Astrocyte (in vitro differentiated cells and primary cell): Measurements from ENCODE around the gene SPX. TPM values are rescaled to one million over a fixed set of nuclear protein-coding genes. Genes with fewer than 3 reads are reported as not detected.

Source experiments
- DNase-seq: peaks from one replicate; pipeline ENCODE4 v3.0.0-alpha.2; 2010; ENCODE audit warnings: low read depth
- FAIRE-seq: peaks from 2 replicates; lab custom pipeline; 2011; peaks lifted over from hg19 to GRCh38; lab: Jason Lieb, UNC
- H2AFZ ChIP-seq: 2 replicates; pipeline ENCODE4 v1.6.0; 2012; ENCODE audit warnings: low read depth, low read length, inconsistent platforms
- H3K27ac ChIP-seq: 2 replicates; pipeline ENCODE4 v1.5.1; 2011; ENCODE audit warnings: low read depth, low read length, inconsistent platforms
- H3K27me3 ChIP-seq: 2 replicates; pipeline ENCODE4 v1.6.0; 2011; ENCODE audit warnings: low read length, inconsistent platforms; ENCODE audit not compliant: insufficient read depth
- H3K36me3 ChIP-seq: 2 replicates; pipeline ENCODE4 v1.5.1; 2011; ENCODE audit warnings: low read length, inconsistent platforms; ENCODE audit not compliant: insufficient read depth
- H3K4me1 ChIP-seq: 2 replicates; pipeline ENCODE4 v1.5.1; 2011; ENCODE audit warnings: low read length, inconsistent platforms; ENCODE audit not compliant: insufficient read depth
- H3K4me2 ChIP-seq: 2 replicates; pipeline ENCODE4 v1.6.0; 2012; ENCODE audit warnings: low read length, inconsistent platforms
- H3K4me3 ChIP-seq: 2 replicates; pipeline ENCODE4 v1.5.1; 2011; ENCODE audit warnings: low read depth, mild to moderate bottlenecking, low read length, inconsistent platforms; ENCODE audit not compliant: insufficient read depth
- H3K79me2 ChIP-seq: 2 replicates; pipeline ENCODE4 v1.6.0; 2012; ENCODE audit warnings: mild to moderate bottlenecking, low read length, inconsistent platforms; ENCODE audit not compliant: insufficient read depth
- H3K9ac ChIP-seq: 2 replicates; pipeline ENCODE4 v1.6.0; 2012; ENCODE audit warnings: mild to moderate bottlenecking, low read length, inconsistent platforms
- H3K9me3 ChIP-seq: 2 replicates; pipeline ENCODE4 v1.5.1; 2012; ENCODE audit warnings: low read depth, mild to moderate bottlenecking, low read length, inconsistent platforms; ENCODE audit not compliant: insufficient read depth
- H4K20me1 ChIP-seq: 2 replicates; pipeline ENCODE4 v1.6.0; 2012; ENCODE audit warnings: low read length, inconsistent platforms; ENCODE audit not compliant: insufficient read depth
- H3K27ac Mint-ChIP-seq: one replicate; pipeline ENCODE4 v1.8.0; 2021; ENCODE audit warnings: mild to moderate bottlenecking, mixed read lengths; ENCODE audit not compliant: unreplicated experiment
- H3K27me3 Mint-ChIP-seq: one replicate; pipeline ENCODE4 v1.8.0; 2021; ENCODE audit warnings: low read depth, mixed read lengths; ENCODE audit not compliant: unreplicated experiment
- H3K36me3 Mint-ChIP-seq: one replicate; pipeline ENCODE4 v1.8.0; 2021; ENCODE audit warnings: low read depth, mixed read lengths; ENCODE audit not compliant: unreplicated experiment
- H3K4me1 Mint-ChIP-seq: one replicate; pipeline ENCODE4 v1.8.0; 2021; ENCODE audit warnings: low read depth, mixed read lengths; ENCODE audit not compliant: unreplicated experiment
- H3K4me3 Mint-ChIP-seq: one replicate; pipeline ENCODE4 v1.8.0; 2021; ENCODE audit warnings: mild to moderate bottlenecking, moderate library complexity, mixed read lengths; ENCODE audit not compliant: unreplicated experiment
- H3K9me3 Mint-ChIP-seq: one replicate; pipeline ENCODE4 v1.8.0; 2021; ENCODE audit warnings: mild to moderate bottlenecking, mixed read lengths; ENCODE audit not compliant: unreplicated experiment
- EZH2 ChIP-seq: IDR thresholded peaks from 2 replicates; pipeline ENCODE4 v1.6.1; 2012; ENCODE audit warnings: mild to moderate bottlenecking, low read length, inconsistent platforms; ENCODE audit not compliant: insufficient read depth
- total RNA-seq: library from RNA; stranded (reverse); gene quantifications from 2 replicates; pipeline ENCODE4 v1.2.1, GENCODE V29; 2021
- TF ChIP-seq, protein P1 (sequence below): IDR thresholded peaks from 2 replicates; pipeline ENCODE4 v1.5.1; 2011; ENCODE audit warnings: low read depth, mild to moderate bottlenecking, inconsistent platforms, low read length, moderate library complexity; ENCODE audit not compliant: insufficient read depth

Gene SPX
- total RNA-seq, 1 donor from 2014 or later, result 26.1 TPM

DNA sequence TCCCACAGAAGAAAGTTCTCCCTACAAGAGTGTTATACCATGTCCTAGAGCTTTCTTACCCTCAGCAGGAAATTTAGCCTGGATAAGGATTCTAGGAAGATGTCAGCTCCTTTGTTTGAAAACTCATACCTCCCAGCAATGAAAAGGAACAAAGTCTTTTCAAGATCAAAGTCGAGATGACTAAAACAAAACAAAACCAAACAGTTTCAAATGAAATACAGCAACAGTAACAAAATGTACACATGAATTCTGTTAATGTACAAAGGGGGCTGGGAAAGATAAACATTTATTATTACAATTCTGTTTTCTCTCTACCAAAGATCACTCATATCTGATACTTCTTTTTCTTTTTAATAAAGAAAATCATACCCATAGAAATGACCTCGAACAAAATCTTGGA lies 36.8 kb downstream of the SPX start:
- Mint-ChIP-seq H3K36me3 (no peaks in the 10 kb centered on the region), H3K27me3 (no peaks in the 10 kb centered on the region), H3K4me3 (no peak overlapping the region), H3K9me3 (no peaks in the 10 kb centered on the region), H3K4me1 (no peaks in the 10 kb centered on the region), H3K27ac (no peak overlapping the region)
- no peak overlapping the region for H3K27ac ChIP-seq
- H2AFZ ChIP-seq, result no peak overlapping the region
- H3K4me1 ChIP-seq, result no peaks in the 10 kb centered on the region
- H3K4me2 ChIP-seq, result no peak overlapping the region
- no peaks in the 10 kb centered on the region for H4K20me1 ChIP-seq
- no peak for FAIRE-seq
- H3K9ac ChIP-seq, result no peak overlapping the region
- TF ChIP-seq EZH2, result no peak
- TF ChIP-seq, protein P1, sequence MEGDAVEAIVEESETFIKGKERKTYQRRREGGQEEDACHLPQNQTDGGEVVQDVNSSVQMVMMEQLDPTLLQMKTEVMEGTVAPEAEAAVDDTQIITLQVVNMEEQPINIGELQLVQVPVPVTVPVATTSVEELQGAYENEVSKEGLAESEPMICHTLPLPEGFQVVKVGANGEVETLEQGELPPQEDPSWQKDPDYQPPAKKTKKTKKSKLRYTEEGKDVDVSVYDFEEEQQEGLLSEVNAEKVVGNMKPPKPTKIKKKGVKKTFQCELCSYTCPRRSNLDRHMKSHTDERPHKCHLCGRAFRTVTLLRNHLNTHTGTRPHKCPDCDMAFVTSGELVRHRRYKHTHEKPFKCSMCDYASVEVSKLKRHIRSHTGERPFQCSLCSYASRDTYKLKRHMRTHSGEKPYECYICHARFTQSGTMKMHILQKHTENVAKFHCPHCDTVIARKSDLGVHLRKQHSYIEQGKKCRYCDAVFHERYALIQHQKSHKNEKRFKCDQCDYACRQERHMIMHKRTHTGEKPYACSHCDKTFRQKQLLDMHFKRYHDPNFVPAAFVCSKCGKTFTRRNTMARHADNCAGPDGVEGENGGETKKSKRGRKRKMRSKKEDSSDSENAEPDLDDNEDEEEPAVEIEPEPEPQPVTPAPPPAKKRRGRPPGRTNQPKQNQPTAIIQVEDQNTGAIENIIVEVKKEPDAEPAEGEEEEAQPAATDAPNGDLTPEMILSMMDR, result no peak
- H3K4me3 ChIP-seq, result no peak overlapping the region
- DNase-seq, result no peak
- H3K79me2 ChIP-seq, result no peaks in the 10 kb centered on the region
- no peaks in the 10 kb centered on the region for H3K9me3 ChIP-seq
- H3K36me3 ChIP-seq, result no peaks in the 10 kb centered on the region
- no peaks in the 10 kb centered on the region for H3K27me3 ChIP-seq

DNA sequence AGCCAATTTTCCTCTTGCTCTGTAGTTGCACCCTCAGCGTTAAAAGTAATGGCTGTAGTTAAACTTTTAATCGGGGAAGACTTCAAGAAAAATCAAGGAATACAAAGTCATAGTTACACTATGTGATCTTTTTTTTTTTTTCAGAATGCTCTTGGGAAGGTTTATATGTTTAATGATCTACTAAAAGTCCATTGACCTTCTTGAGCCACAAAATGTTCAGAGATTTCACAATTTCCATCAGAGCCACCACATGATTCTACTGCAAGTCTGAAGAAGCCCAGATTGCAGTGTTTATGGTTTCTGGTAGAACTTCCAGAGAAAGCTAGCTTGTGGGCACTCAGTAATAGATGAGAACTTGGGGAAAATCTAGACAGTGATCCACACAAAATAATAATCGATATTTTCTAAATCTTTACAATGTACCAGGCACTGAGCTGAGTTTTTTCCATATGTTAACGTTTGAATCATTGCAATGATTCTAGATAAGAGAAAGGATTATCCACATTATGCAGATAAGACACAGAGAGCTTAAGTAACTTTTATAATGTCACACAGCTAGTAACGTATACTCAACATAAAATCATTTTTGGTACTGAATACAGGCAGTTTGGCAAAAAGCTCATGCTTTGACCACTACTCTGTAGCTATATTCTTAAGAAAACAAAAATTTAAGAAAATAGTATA lies 40.3 kb downstream of the SPX start:
- H3K27me3 Mint-ChIP-seq, result no peaks in the 10 kb centered on the region
- H4K20me1 ChIP-seq, result no peaks in the 10 kb centered on the region
- H3K79me2 ChIP-seq, result no peaks in the 10 kb centered on the region
- no peak overlapping the region for H3K4me3 Mint-ChIP-seq
- no peak overlapping the region for H3K27ac ChIP-seq
- no peaks in the 10 kb centered on the region for H3K9me3 ChIP-seq
- H3K36me3 Mint-ChIP-seq, result no peaks in the 10 kb centered on the region
- no peaks in the 10 kb centered on the region for H3K9me3 Mint-ChIP-seq
- no peaks in the 10 kb centered on the region for H3K4me1 Mint-ChIP-seq
- H3K4me2 ChIP-seq, result no peak overlapping the region
- no peaks in the 10 kb centered on the region for H3K4me1 ChIP-seq
- FAIRE-seq, result no peak
- no peak overlapping the region for H2AFZ ChIP-seq
- H3K27me3 ChIP-seq, result no peaks in the 10 kb centered on the region
- no peak for TF ChIP-seq EZH2
- TF ChIP-seq, protein P1, result no peak
- no peaks in the 10 kb centered on the region for H3K36me3 ChIP-seq
- H3K27ac Mint-ChIP-seq, result no peak overlapping the region
- no peak overlapping the region for H3K9ac ChIP-seq
- DNase-seq, result no peak
- H3K4me3 ChIP-seq, result no peak overlapping the region

DNA sequence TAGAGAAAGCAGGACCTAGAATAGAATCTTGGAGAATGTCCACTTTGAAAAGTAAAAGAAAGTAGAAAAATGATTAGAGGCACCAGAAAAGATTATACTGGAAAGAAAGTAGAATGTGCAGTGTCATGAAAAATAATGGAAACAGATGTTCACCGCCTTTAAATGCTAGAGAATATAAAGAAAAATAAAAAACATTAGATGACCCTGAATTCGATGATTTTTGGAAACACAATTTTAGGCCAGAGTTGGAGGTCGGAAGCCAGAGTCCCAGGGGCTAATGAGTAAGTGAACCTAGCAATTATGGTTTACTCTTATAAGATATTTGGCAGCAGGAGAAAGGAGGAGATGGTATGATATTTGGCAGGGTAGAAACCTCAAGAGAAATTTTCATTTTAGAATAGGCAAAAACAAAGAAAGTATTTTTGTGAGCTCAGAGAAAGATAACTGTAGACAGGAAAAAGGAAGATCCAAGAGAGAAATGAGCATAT lies 40.9 kb downstream of the SPX start:
- H3K4me1 Mint-ChIP-seq, result no peaks in the 10 kb centered on the region
- H3K4me3 ChIP-seq, result no peak overlapping the region
- FAIRE-seq, result no peak

More for the DNA sequence above, 40.9 kb downstream of the SPX start:
- no peak for DNase-seq
- Mint-ChIP-seq H3K9me3 (no peaks in the 10 kb centered on the region), H3K27ac (no peak overlapping the region), H3K36me3 (no peaks in the 10 kb centered on the region), H3K27me3 (no peaks in the 10 kb centered on the region), H3K4me3 (no peak overlapping the region)
- Histone ChIP-seq H4K20me1 (no peaks in the 10 kb centered on the region), H3K27ac (no peak overlapping the region), H3K4me1 (no peaks in the 10 kb centered on the region), H3K9ac (no peak overlapping the region), H3K36me3 (no peaks in the 10 kb centered on the region), H3K4me2 (no peak overlapping the region), H3K9me3 (no peaks in the 10 kb centered on the region), H3K79me2 (no peaks in the 10 kb centered on the region), H3K27me3 (no peaks in the 10 kb centered on the region), H2AFZ (no peak overlapping the region)
- TF ChIP-seq, protein P1, result no peak
- TF ChIP-seq EZH2, result no peak
